Lung (tissue), 12 donors: ENCODE results near the gene FAM221B. TPM values are rescaled to one million over a fixed set of nuclear protein-coding genes. Genes with fewer than 3 reads are reported as not detected.

Source experiments
- ATAC-seq: fragments of 200-7000 bp; cut with Tn5 transposase; one replicate; pipeline ENCODE4 v1.9.1; 2020; ENCODE audit warnings: moderate number of reproducible peaks; ENCODE audit not compliant: insufficient read depth, low FRiP score
- DNase-seq, 3 donors: peaks; one replicate each; pipeline ENCODE4 v3.0.0-alpha.2; 2013 to 2017
- H3K27ac ChIP-seq, 2 donors: one replicate each; pipeline ENCODE4 v1.5.1; 2013; ENCODE audit warnings: mild to moderate bottlenecking in 2 of 2, moderate library complexity in 2 of 2, control low read depth in 1 of 2, inconsistent platforms in 1 of 2, low read depth in 1 of 2, low read length in 1 of 2
- H3K27me3 ChIP-seq, 3 donors: one replicate each; pipeline ENCODE4 v1.5.1; 2013; ENCODE audit warnings: low read length in 2 of 3; ENCODE audit not compliant: control insufficient read depth in 3 of 3, insufficient read depth in 3 of 3
- H3K36me3 ChIP-seq, 4 donors: one replicate each; pipeline ENCODE4 v1.5.1; 2013; ENCODE audit warnings: low read length in 4 of 4, mild to moderate bottlenecking in 1 of 4, moderate library complexity in 1 of 4; ENCODE audit not compliant: control insufficient read depth in 4 of 4, insufficient read depth in 4 of 4
- H3K4me1 ChIP-seq, 5 donors: one replicate each; pipeline ENCODE4 v1.5.1; 2013; ENCODE audit warnings: low read length in 5 of 5, mild to moderate bottlenecking in 2 of 5, moderate library complexity in 1 of 5; ENCODE audit not compliant: control insufficient read depth in 5 of 5, insufficient read depth in 5 of 5
- H3K4me3 ChIP-seq: one replicate; pipeline ENCODE4 v1.5.1; 2013; ENCODE audit warnings: mild to moderate bottlenecking, control low read depth, moderate library complexity
- H3K9ac ChIP-seq, 2 donors: one replicate each; pipeline ENCODE4 v1.5.1; 2013; ENCODE audit warnings: low read length in 2 of 2, control low read depth in 1 of 2; ENCODE audit not compliant: insufficient read depth in 1 of 2
- H3K9me3 ChIP-seq, 4 donors: one replicate each; pipeline ENCODE4 v1.5.1; 2013; ENCODE audit warnings: low read length in 3 of 4, mild to moderate bottlenecking in 1 of 4, moderate library complexity in 1 of 4; ENCODE audit not compliant: control insufficient read depth in 4 of 4, insufficient read depth in 3 of 4
- WGBS, 2 donors: extraction: QIAGEN DNeasy Blood & Tissue Kit; methylation state at CpG; one replicate each; pipeline ENCODE4 v1.1.7; 2013; 5-methylcytosine and 5-hydroxymethylcytosine counted together
- polyA plus RNA-seq, 2 donors: library from polyadenylated mRNA; stranded (reverse); fragments of 200-250 nt; gene quantifications; one replicate each; pipeline ENCODE4 v1.2.1, GENCODE V29; 2013
- total RNA-seq, 2 donors: library from RNA; depleted of rRNA in 1 of 2; stranded (reverse); fragments of >200 nt in 1 of 2; gene quantifications; one replicate each; pipeline ENCODE4 v1.2.1, GENCODE V29; 2014 to 2021
- TF ChIP-seq, protein P1 (sequence below): IDR thresholded peaks from 2 replicates; pipeline ENCODE4 v1.5.1; 2012; ENCODE audit warnings: mild to moderate bottlenecking; ENCODE audit errors: control extremely low read depth, extremely low read depth
- donor health status: control.
- donor health status: control.
- donor health status: Bipolar disorder and iron deficiency.
- donor health status: healthy.
- donor health status: DM: yes; HTN: yes; CAD: no.

The FAM221B gene
- total and polyA plus RNA-seq, 4 donors = 0.10 to 0.25 (median 0.13) TPM

DNA sequence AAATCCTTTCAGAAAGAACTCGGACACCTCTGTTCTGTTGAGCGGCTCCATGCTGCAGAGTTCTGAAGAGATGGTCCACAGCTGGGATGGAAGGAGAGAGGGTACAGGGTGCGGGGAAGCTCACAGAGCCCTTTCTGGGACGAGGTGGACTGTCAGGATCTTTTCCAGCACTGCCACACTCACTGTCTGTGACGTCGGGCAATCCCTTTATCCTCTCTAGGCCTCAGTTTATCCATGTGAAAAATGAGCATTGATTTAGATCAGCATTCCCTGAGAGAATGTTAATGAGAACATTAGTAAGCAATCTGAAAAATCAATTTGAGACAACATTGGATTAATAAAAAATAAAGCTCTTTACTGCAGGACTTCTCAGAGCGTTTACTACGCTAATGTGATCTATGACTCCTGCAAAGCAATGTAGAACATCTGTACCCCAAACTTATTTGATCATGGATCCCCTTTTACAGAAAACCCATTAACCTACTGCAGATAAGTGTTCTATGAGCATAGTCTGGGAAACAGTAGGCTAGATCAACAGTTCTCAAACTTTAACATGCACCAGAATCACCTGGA lies 41.9 kb upstream of the FAM221B start, which contains the start of gene OR13J1:
OR13J1 (minus strand) TSS at position 51 of the 573 bp plus-strand sequence; CDS start at position 51, 0 bp downstream.
- WGBS, 2 donors = 90% methylated on average over 8 of the region's 8 CpGs
- no peak within 1 kb of the TSS for H3K27ac ChIP-seq
- H3K4me3 ChIP-seq = no peak within 1 kb of the TSS
- ATAC-seq = no peak
- H3K9me3 ChIP-seq = no peaks in the 10 kb centered on the region
- H3K27me3 ChIP-seq = no peaks in the 10 kb centered on the region
- H3K36me3 ChIP-seq = no peaks in the 10 kb centered on the region
- H3K9ac ChIP-seq = no peak within 1 kb of the TSS
- DNase-seq = no peak
- TF ChIP-seq, protein P1, sequence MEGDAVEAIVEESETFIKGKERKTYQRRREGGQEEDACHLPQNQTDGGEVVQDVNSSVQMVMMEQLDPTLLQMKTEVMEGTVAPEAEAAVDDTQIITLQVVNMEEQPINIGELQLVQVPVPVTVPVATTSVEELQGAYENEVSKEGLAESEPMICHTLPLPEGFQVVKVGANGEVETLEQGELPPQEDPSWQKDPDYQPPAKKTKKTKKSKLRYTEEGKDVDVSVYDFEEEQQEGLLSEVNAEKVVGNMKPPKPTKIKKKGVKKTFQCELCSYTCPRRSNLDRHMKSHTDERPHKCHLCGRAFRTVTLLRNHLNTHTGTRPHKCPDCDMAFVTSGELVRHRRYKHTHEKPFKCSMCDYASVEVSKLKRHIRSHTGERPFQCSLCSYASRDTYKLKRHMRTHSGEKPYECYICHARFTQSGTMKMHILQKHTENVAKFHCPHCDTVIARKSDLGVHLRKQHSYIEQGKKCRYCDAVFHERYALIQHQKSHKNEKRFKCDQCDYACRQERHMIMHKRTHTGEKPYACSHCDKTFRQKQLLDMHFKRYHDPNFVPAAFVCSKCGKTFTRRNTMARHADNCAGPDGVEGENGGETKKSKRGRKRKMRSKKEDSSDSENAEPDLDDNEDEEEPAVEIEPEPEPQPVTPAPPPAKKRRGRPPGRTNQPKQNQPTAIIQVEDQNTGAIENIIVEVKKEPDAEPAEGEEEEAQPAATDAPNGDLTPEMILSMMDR = no peak
- peaks cover 0 to 4% (median 0%) of the 10 kb centered on the region in 5 donors for H3K4me1 ChIP-seq

DNA sequence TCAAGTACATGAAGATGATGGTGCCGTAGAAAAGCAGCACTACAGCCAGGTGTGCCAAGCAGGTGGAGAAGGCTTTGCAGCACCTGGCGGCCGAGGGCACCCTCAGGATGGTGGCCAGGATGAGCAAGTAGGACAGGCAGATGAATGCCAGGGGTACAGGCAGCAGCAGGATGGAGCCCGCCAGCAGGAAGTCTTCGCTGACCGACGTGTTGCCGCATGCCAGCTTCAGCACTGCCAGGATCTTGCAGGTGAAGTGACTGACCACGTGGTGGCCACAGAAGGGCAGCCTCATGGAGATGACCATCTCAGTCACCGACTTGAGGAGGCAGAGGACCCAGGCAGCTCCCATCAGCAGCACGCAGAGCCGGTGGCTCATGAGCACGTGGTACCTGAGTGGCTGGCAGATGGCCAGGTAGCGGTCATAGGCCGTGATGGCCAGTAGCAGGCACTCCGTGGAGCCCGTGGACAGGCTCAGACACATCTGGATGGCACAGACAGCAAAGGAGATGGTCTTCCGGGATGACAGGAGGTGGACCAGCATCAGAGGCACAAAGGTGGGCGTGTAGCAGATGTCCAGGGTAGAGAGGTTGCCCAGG lies 41.2 kb upstream of the FAM221B start:
- no peak for ATAC-seq
- 91 to 96% methylated on average over 19 of the region's 19 CpGs for WGBS, 2 donors
- no peaks in the 10 kb centered on the region for H3K27me3 ChIP-seq
- peaks cover 0 to 4% (median 0%) of the 10 kb centered on the region in 5 donors for H3K4me1 ChIP-seq
- no peaks in the 10 kb centered on the region for H3K9me3 ChIP-seq
- H3K4me3 ChIP-seq = no peak overlapping the region
- TF ChIP-seq, protein P1 = no peak
- H3K36me3 ChIP-seq = no peaks in the 10 kb centered on the region
- no peak for DNase-seq
- no peak overlapping the region for H3K27ac ChIP-seq
- no peak overlapping the region for H3K9ac ChIP-seq

DNA sequence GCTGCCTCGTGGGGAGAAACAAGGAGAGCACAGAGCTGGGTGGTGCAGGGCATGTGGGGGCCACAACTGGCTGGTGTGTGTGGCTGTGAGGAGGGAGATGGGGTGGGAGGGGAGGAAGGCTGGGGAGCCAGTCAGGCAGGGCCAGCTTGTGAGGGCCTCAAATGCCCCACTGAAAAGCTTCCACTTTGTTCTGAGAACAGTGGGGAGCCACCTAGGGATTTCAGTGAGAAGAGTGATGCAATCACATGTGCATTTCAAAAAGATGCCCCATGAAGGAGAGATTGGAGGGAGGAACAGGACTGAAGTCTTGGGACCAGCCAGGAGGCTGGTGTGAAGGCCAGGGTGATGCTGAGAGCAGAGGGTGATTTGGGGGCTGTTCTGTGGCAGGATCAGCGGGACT lies 40.4 kb upstream of the FAM221B start:
- no peaks in the 10 kb centered on the region for H3K36me3 ChIP-seq
- ATAC-seq (no peak), DNase-seq (no peak)
- TF ChIP-seq, protein P1 = no peak
- H3K9me3 ChIP-seq = no peaks in the 10 kb centered on the region
- H3K27ac ChIP-seq = no peak overlapping the region
- no peak overlapping the region for H3K4me3 ChIP-seq
- no peak overlapping the region for H3K9ac ChIP-seq
- H3K27me3 ChIP-seq = no peaks in the 10 kb centered on the region
- H3K4me1 ChIP-seq = peaks cover 0 to 4% (median 0%) of the 10 kb centered on the region in 5 donors
- 80 to 88% methylated on average over 2 of the region's 2 CpGs for WGBS, 2 donors
